HEK293 (cell line): Measurements from ENCODE around the gene RHPN2.

Experiments used
- CTCF ChIA-PET: fragments of 350-600 bp; formaldehyde crosslinking; extraction: SDS; loops from one replicate; lab custom pipeline; 2021; ENCODE audit warnings: antibody characterized with exemption; lab: Yijun Ruan, JAX
- POLR2A ChIA-PET: fragments of 300-600 bp; formaldehyde crosslinking; extraction: SDS; loops from one replicate; lab custom pipeline; 2020; ENCODE audit warnings: antibody characterized with exemption, inconsistent platforms; lab: Yijun Ruan, JAX
- H3K27ac ChIP-seq: fragments of 200-500 bp; sonication (Bioruptor generic); 2 replicates; pipeline ENCODE4 v1.5.1; 2014; ENCODE audit warnings: low read depth, low read length, control low read depth, inconsistent platforms; ENCODE audit errors: extremely low read depth
- H3K36me3 ChIP-seq, 2 experiments: fragments of 200-500 bp in 1 of 2; sonication (Bioruptor generic) in 1 of 2; 1 replicate in 1 of 2; 2 replicates in 1 of 2; pipeline ENCODE4 v1.5.1; 2014 to 2017; ENCODE audit warnings: inconsistent platforms in 2 of 2, low read length in 2 of 2; ENCODE audit not compliant: control insufficient read depth in 2 of 2, insufficient read depth in 1 of 2
- H3K4me1 ChIP-seq: fragments of 200-500 bp; sonication (Bioruptor generic); 2 replicates; pipeline ENCODE4 v1.5.1; 2014; ENCODE audit warnings: mild to moderate bottlenecking, low read length, inconsistent platforms; ENCODE audit not compliant: control insufficient read depth, insufficient read depth
- H3K4me3 ChIP-seq: 2 replicates; pipeline ENCODE4 v1.5.1; 2011; ENCODE audit warnings: low read depth, mild to moderate bottlenecking, control low read depth, low read length, moderate library complexity
- H3K9me3 ChIP-seq: fragments of 200-500 bp; sonication (Bioruptor generic); 2 replicates; pipeline ENCODE4 v1.5.1; 2014; ENCODE audit warnings: low read depth, low read length, inconsistent platforms; ENCODE audit not compliant: control insufficient read depth, insufficient read depth
- PRDM1 ChIP-seq: fragments of 450-650 bp; formaldehyde crosslinking; IDR thresholded peaks from 2 replicates; pipeline ENCODE4; 2016; ENCODE audit warnings: missing biosample characterization, missing genetic modification characterization
- PRDM10 ChIP-seq: fragments of 450-650 bp; formaldehyde crosslinking; IDR thresholded peaks from 2 replicates; pipeline ENCODE4 v1.5.1; 2016; ENCODE audit warnings: missing biosample characterization, missing genetic modification characterization
- SCRT1 ChIP-seq: fragments of 450-650 bp; formaldehyde crosslinking; IDR thresholded peaks from 2 replicates; pipeline ENCODE4 v1.5.1; 2016; ENCODE audit warnings: missing biosample characterization, missing genetic modification characterization, borderline replicate concordance
- SP7 ChIP-seq: fragments of 450-650 bp; formaldehyde crosslinking; IDR thresholded peaks from 2 replicates; pipeline ENCODE4 v1.5.1; 2016; ENCODE audit warnings: missing biosample characterization, missing genetic modification characterization
- TSHZ1 ChIP-seq: fragments of 450-650 bp; formaldehyde crosslinking; IDR thresholded peaks from 2 replicates; pipeline ENCODE4 v1.5.1; 2016; ENCODE audit warnings: missing biosample characterization, missing genetic modification characterization, borderline replicate concordance
- ZNF10 ChIP-seq: fragments of 450-650 bp; formaldehyde crosslinking; IDR thresholded peaks from 2 replicates; pipeline ENCODE4 v1.5.1; 2017; ENCODE audit warnings: missing biosample characterization, missing genetic modification characterization
- ZNF146 ChIP-seq: fragments of 450-650 bp; formaldehyde crosslinking; IDR thresholded peaks from 2 replicates; pipeline ENCODE4 v1.5.1; 2016; ENCODE audit warnings: missing biosample characterization, missing genetic modification characterization
- ZNF362 ChIP-seq: fragments of 450-650 bp; formaldehyde crosslinking; IDR thresholded peaks from 2 replicates; pipeline ENCODE4 v1.5.1; 2016; ENCODE audit warnings: missing biosample characterization, missing genetic modification characterization

Gene RHPN2

GRCh38 chr19:33114312-33114711 is 49.6 kb upstream of the RHPN2 start:
- TF ChIP-seq PRDM1 (tag by site-specific recombination) (peak; percentile 45; the same call in 1 of the 2 replicates), ZNF10 (no peak)
- peaks cover 70 to 99% of the 10 kb centered on the region in 2 experiments for H3K36me3 ChIP-seq
- CTCF ChIA-PET, result interaction anchor here (0.6 to 6.5 kb wide), 4 partner anchors 11 to 1106 kb away, joined by 3 to 45 read pairs (median 16); no protein-coding TSS in a partner anchor
- no peak overlapping the region for H3K4me3 ChIP-seq
- no peaks in the 10 kb centered on the region for H3K4me1 ChIP-seq
- no peak overlapping the region for H3K27ac ChIP-seq
- POLR2A ChIA-PET, result interaction anchor here (0.7 kb wide), 1 partner anchor 63 kb away, joined by 4 read pairs; no protein-coding TSS in a partner anchor
- no peaks in the 10 kb centered on the region; the same call in 1 of the 2 replicates for H3K9me3 ChIP-seq

GRCh38 chr19:33111587-33111986 is 46.9 kb upstream of the RHPN2 start:
- Histone ChIP-seq H3K36me3 (peaks cover 76 to 100% of the 10 kb centered on the region in 2 experiments), H3K4me1 (no peaks in the 10 kb centered on the region), H3K27ac (no peak overlapping the region), H3K9me3 (no peaks in the 10 kb centered on the region; the same call in 1 of the 2 replicates), H3K4me3 (no peak overlapping the region)
- TF ChIP-seq ZNF146 (no peak), PRDM10 (tag by site-specific recombination) (no peak), ZNF362 (tag by site-specific recombination) (0 out of 2 replicates have a peak, but pooled peaks have one; percentile 0)
- ChIA-PET CTCF (interaction anchor here (3.8 to 6.5 kb wide), 2 partner anchors 13 to 135 kb away, joined by 27 to 45 read pairs; no protein-coding TSS in a partner anchor), POLR2A (no interaction called here)

- ChIA-PET POLR2A (no interaction called here), CTCF (interaction anchor here (1.2 to 6.5 kb wide), 4 partner anchors 9 to 134 kb away, joined by 4 to 45 read pairs (median 8); no protein-coding TSS in a partner anchor)
Observed at GRCh38 chr19:33110137-33110910, 45.6 kb upstream of the RHPN2 start.

More at GRCh38 chr19:33110137-33110910, 45.6 kb upstream of the RHPN2 start:
- Histone ChIP-seq H3K4me3 (no peak overlapping the region), H3K36me3 (peaks cover 72 to 100% of the 10 kb centered on the region in 2 experiments)
- TF ChIP-seq SCRT1 (no peak), SP7 (tag by site-specific recombination) (0 out of 2 replicates have a peak, but pooled peaks have one; percentile 19), TSHZ1 (tag by site-specific recombination) (no peak)
- TF ChIP-seq, all 188 proteins: peak for 1
- no peaks in the 10 kb centered on the region for H3K4me1 ChIP-seq
- no peak overlapping the region for H3K27ac ChIP-seq
- H3K9me3 ChIP-seq, result no peaks in the 10 kb centered on the region
